Mammary epithelial cell (primary cell): ENCODE measurements around the gene ITPR2.

Experiments used
- EZH2 ChIP-seq: IDR thresholded peaks from 2 replicates; pipeline ENCODE4 v1.6.1; 2012; ENCODE audit warnings: low read length, inconsistent platforms, borderline replicate concordance
- TF ChIP-seq, protein P1 (sequence below), 2 donors: IDR thresholded peaks in 1 of 2; conservative IDR thresholded peaks in 1 of 2; 2 replicates each; pipeline ENCODE4 v1.5.1; 2011 to 2012; ENCODE audit warnings: inconsistent platforms in 2 of 2, low read length in 2 of 2, mild to moderate bottlenecking in 2 of 2, control low read depth in 1 of 2, low read depth in 1 of 2; ENCODE audit not compliant: insufficient read depth in 1 of 2; ENCODE audit errors: extremely low read depth in 1 of 2

DNA sequence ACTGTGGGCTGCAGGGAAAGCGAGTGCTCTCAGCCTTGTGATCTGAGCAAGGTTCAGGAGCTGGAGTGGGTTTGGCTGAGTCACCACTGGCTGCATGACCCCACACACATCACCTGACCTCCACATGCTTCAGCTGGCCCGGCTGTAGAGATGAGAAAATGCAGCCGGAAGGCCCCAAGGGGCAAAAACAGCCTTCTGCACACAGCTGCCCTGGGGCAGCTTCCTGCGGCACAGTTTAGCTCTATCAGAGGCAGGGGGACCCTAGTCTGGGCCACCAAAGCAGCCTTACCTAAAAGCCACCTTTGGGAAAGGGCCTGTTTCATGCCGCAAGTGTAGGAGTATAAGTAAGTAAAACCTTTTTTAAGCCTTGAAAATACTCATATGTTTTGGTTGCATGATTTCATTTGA, 514.3 kb downstream of the ITPR2 start:
- TF ChIP-seq, protein P1, sequence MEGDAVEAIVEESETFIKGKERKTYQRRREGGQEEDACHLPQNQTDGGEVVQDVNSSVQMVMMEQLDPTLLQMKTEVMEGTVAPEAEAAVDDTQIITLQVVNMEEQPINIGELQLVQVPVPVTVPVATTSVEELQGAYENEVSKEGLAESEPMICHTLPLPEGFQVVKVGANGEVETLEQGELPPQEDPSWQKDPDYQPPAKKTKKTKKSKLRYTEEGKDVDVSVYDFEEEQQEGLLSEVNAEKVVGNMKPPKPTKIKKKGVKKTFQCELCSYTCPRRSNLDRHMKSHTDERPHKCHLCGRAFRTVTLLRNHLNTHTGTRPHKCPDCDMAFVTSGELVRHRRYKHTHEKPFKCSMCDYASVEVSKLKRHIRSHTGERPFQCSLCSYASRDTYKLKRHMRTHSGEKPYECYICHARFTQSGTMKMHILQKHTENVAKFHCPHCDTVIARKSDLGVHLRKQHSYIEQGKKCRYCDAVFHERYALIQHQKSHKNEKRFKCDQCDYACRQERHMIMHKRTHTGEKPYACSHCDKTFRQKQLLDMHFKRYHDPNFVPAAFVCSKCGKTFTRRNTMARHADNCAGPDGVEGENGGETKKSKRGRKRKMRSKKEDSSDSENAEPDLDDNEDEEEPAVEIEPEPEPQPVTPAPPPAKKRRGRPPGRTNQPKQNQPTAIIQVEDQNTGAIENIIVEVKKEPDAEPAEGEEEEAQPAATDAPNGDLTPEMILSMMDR (conservative IDR thresholded peaks at IDR 0.05 in 1 of 2, IDR thresholded peaks at IDR 0.05 in 1 of 2; ENCODE audit: extremely low read depth in 1 of 2, insufficient read depth in 1 of 2, low read depth in 1 of 2, low read length in 2 of 2), result no peak
- no peak for TF ChIP-seq EZH2
